Liver (tissue), 9 donors: ENCODE measurements around the gene CARD11. TPM values are rescaled to one million over a fixed set of nuclear protein-coding genes. Genes with fewer than 3 reads are reported as not detected.

Experiments used
- DNase-seq: peaks from one replicate; pipeline ENCODE4 v3.0.0-alpha.2; 2017; ENCODE audit warnings: low spot score
- H3K27ac ChIP-seq, 2 donors: one replicate each; pipeline ENCODE4 v1.7.0; 2013; ENCODE audit warnings: inconsistent platforms in 2 of 2, low read length in 2 of 2, control low read depth in 1 of 2, low read depth in 1 of 2, mild to moderate bottlenecking in 1 of 2
- H3K27me3 ChIP-seq, 4 donors: one replicate each; pipeline versions ENCODE4 v1.6.1 to v1.7.0; 2013; ENCODE audit warnings: low read length in 3 of 4, inconsistent platforms in 1 of 4, mild to moderate bottlenecking in 1 of 4, moderate library complexity in 1 of 4; ENCODE audit not compliant: control insufficient read depth in 4 of 4, insufficient read depth in 4 of 4
- H3K36me3 ChIP-seq, 4 donors: one replicate each; pipeline versions ENCODE4 v1.6.1 to v1.7.0; 2013; ENCODE audit warnings: low read length in 3 of 4, mild to moderate bottlenecking in 3 of 4, low read depth in 1 of 4, moderate library complexity in 1 of 4; ENCODE audit not compliant: control insufficient read depth in 4 of 4, insufficient read depth in 3 of 4
- H3K4me1 ChIP-seq, 4 donors: one replicate each; pipeline versions ENCODE4 v1.6.1 to v1.7.0; 2013; ENCODE audit warnings: low read length in 3 of 4, mild to moderate bottlenecking in 3 of 4, moderate library complexity in 1 of 4; ENCODE audit not compliant: control insufficient read depth in 4 of 4, insufficient read depth in 4 of 4
- H3K4me3 ChIP-seq, 3 donors: one replicate each; pipeline versions ENCODE4 v1.6.1 to v1.7.0; 2013; ENCODE audit warnings: low read length in 3 of 3, control low read depth in 1 of 3, low read depth in 1 of 3, mild to moderate bottlenecking in 1 of 3
- H3K9ac ChIP-seq, 2 donors: one replicate each; pipeline ENCODE4 v1.7.0; 2013; ENCODE audit warnings: low read length in 2 of 2, mild to moderate bottlenecking in 2 of 2, moderate library complexity in 2 of 2, control low read depth in 1 of 2, low read depth in 1 of 2
- H3K9me3 ChIP-seq, 4 donors: one replicate each; pipeline versions ENCODE4 v1.6.1 to v1.7.0; 2013; ENCODE audit warnings: low read length in 3 of 4; ENCODE audit not compliant: control insufficient read depth in 4 of 4
- CTCF ChIP-seq: fragments of 150-350 bp; IDR thresholded peaks from 2 replicates; pipeline ENCODE4 v1.5.1; 2017; ENCODE audit warnings: improper control_type of control experiment, low read depth, low read length; ENCODE audit not compliant: missing input control
- FOXA2 ChIP-seq: IDR thresholded peaks from 2 replicates; pipeline ENCODE4 v1.6.1; 2016; ENCODE audit warnings: antibody characterized with exemption
- GABPA ChIP-seq, 2 donors: IDR thresholded peaks in 1 of 2; conservative IDR thresholded peaks in 1 of 2; 2 replicates each; pipeline ENCODE4 v1.6.1; 2016; ENCODE audit warnings: antibody characterized with exemption in 2 of 2, mild to moderate bottlenecking in 1 of 2, moderate library complexity in 1 of 2
- HNF4G ChIP-seq: IDR thresholded peaks from 2 replicates; pipeline ENCODE4 v1.6.1; 2016; ENCODE audit warnings: antibody characterized with exemption
- JUND ChIP-seq, 2 donors: IDR thresholded peaks; 2 replicates each; pipeline ENCODE4 v1.6.1; 2016; ENCODE audit warnings: antibody characterized with exemption in 2 of 2
- MAX ChIP-seq: IDR thresholded peaks from 2 replicates; pipeline ENCODE4 v1.6.1; 2016; ENCODE audit warnings: antibody characterized with exemption
- RAD21 ChIP-seq, 2 donors: IDR thresholded peaks; 2 replicates each; pipeline ENCODE4 v1.6.1; 2016; ENCODE audit warnings: antibody characterized with exemption in 2 of 2, mild to moderate bottlenecking in 2 of 2
- RXRA ChIP-seq, 2 donors: IDR thresholded peaks; 2 replicates each; pipeline ENCODE4 v1.6.1; 2017 to 2018; ENCODE audit warnings: antibody characterized with exemption in 2 of 2, mild to moderate bottlenecking in 1 of 2
- TAF1 ChIP-seq: conservative IDR thresholded peaks from 2 replicates; pipeline ENCODE4 v1.6.1; 2016; ENCODE audit warnings: antibody characterized with exemption, mild to moderate bottlenecking
- ZBTB33 ChIP-seq: IDR thresholded peaks from 2 replicates; pipeline ENCODE4 v1.6.1; 2016; ENCODE audit warnings: antibody characterized with exemption
- WGBS: extraction: QIAGEN DNeasy Blood & Tissue Kit; methylation state at CpG from one replicate; pipeline ENCODE4 v1.1.7; 2013; 5-methylcytosine and 5-hydroxymethylcytosine counted together
- polyA plus RNA-seq, 2 donors: library from polyadenylated mRNA; stranded (reverse) in 1 of 2; unstranded in 1 of 2; fragments of 200-250 nt in 1 of 2; fragments of >200 nt in 1 of 2; fragmentation: Nextera tagmentation in 1 of 2; extraction: Ambion mirVana in 1 of 2; gene quantifications; one replicate each; pipeline versions ENCODE4 v1.2.1 to v1.2.3, GENCODE V29; 2013 to 2015
- total RNA-seq, 2 donors: library from RNA; depleted of rRNA; stranded (reverse); fragments of >200 nt; gene quantifications; one replicate each; pipeline ENCODE4 v1.2.3, GENCODE V29; 2014
- donor health status: healthy.
- donor health status: healthy.
- donor health status: healthy.
- donor health status: healthy.
- donor health status: healthy.

CARD11 gene
- total and polyA plus RNA-seq, 4 donors = 0.42 to 1.3 (median 0.83) TPM

- TF ChIP-seq ZBTB33 (no peak), HNF4G (no peak), RXRA (IDR thresholded peaks at IDR 0.05) (no peak), FOXA2 (no peak), MAX (no peak), GABPA (IDR thresholded peaks at IDR 0.05 in 1 of 2, conservative IDR thresholded peaks at IDR 0.05 in 1 of 2) (no peak)
Measured at GRCh38 chr7:2950578-2950977, 93.1 kb downstream of the CARD11 start (continued).

- no peak overlapping the region for H3K9ac ChIP-seq
- no peak overlapping the region for H3K4me3 ChIP-seq
- TF ChIP-seq TAF1 (no peak), RXRA (IDR thresholded peaks at IDR 0.05) (no peak), RAD21 (IDR thresholded peaks at IDR 0.05) (no peak)
- no peaks in the 10 kb centered on the region for H3K36me3 ChIP-seq
- WGBS = 63% methylated on average over 2 of the region's 2 CpGs
- H3K4me1 ChIP-seq = no peaks in the 10 kb centered on the region
- no peak overlapping the region for H3K27ac ChIP-seq
- H3K9me3 ChIP-seq = peaks cover 0 to 4% (median 0%) of the 10 kb centered on the region in 4 donors
- H3K27me3 ChIP-seq = no peaks in the 10 kb centered on the region
- no peak for DNase-seq
Measured at GRCh38 chr7:2948749-2949148, 94.9 kb downstream of the CARD11 start.

GRCh38 chr7:2947058-2947780, 96.4 kb downstream of the CARD11 start:
- no peak overlapping the region for H3K4me3 ChIP-seq
- no peak overlapping the region for H3K27ac ChIP-seq
- no peaks in the 10 kb centered on the region for H3K36me3 ChIP-seq
- DNase-seq = no peak
- peaks cover 0 to 4% (median 0%) of the 10 kb centered on the region in 4 donors for H3K9me3 ChIP-seq
- no peak for TF ChIP-seq MAX
- TF ChIP-seq RXRA (IDR thresholded peaks at IDR 0.05) = no peak
- TF ChIP-seq CTCF = no peak
- TF ChIP-seq FOXA2 = no peak
- TF ChIP-seq ZBTB33 = no peak
- TF ChIP-seq JUND (IDR thresholded peaks at IDR 0.05) = no peak
- no peaks in the 10 kb centered on the region for H3K4me1 ChIP-seq
- WGBS = 89% methylated on average over 12 of the region's 12 CpGs
- H3K27me3 ChIP-seq = no peaks in the 10 kb centered on the region
- no peak overlapping the region for H3K9ac ChIP-seq
